HG02870 (cell line): ENCODE results near the gene CDC25B.
"Not testable (repeated sequence)": the region's sequence is repeated elsewhere in the genome, so short reads cannot be mapped to it uniquely, and the experiment has no call there.

ENCODE experiments used
- ATAC-seq: cut with Tn5 transposase; IDR thresholded peaks from one replicate; pipeline ENCODE4 v1.9.1; 2021; ENCODE audit warnings: mild to moderate bottlenecking, moderate library complexity; ENCODE audit not compliant: unreplicated experiment

Gene CDC25B

GRCh38 chr20:3821996-3822395, 25.9 kb downstream of the CDC25B start:
- ATAC-seq: no peak

GRCh38 chr20:3823881-3824280, 27.8 kb downstream of the CDC25B start:
- ATAC-seq: no peak

GRCh38 chr20:3825526-3825925, 29.4 kb downstream of the CDC25B start:
- no peak for ATAC-seq

DNA sequence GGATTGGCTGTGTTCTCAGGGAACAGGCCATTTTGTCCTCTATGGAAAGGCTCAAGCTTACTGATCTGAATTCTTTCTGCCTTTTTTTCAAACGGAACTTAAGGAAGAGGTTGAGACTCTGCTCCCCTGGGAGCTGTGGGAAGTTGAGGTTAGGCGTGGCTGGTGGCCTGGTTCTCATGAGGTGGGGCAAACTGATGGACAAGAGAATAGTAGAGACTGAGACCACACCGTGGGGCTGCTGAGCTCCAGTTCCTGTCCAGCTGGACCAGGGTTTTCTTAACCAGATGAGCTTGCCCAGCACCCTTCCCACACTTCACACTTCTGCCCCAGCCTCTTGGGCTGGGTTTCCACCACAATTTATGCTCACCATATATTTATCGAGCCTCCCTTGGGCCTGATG, 30.3 kb downstream of the CDC25B start:
- no peak for ATAC-seq

DNA sequence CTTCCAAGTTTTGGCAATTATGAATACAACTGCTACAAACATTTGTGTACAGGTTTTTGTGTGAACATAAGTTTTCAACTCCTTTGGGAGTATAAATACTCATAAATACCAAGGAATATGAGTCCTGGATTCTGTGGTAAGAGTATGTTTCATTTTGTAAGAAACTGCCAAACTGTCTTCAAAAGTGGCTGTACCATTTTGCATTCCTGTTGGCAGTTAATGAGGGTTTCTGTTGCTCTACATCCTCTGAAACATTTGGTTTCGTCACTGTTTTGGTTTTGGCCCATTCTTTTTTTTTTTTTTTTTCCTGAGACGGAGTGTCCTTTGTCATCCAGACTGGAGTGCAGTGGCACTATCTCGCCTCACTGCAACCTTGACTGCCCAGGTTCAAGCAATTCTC, 32.7 kb downstream of the CDC25B start:
- no peak for ATAC-seq

DNA sequence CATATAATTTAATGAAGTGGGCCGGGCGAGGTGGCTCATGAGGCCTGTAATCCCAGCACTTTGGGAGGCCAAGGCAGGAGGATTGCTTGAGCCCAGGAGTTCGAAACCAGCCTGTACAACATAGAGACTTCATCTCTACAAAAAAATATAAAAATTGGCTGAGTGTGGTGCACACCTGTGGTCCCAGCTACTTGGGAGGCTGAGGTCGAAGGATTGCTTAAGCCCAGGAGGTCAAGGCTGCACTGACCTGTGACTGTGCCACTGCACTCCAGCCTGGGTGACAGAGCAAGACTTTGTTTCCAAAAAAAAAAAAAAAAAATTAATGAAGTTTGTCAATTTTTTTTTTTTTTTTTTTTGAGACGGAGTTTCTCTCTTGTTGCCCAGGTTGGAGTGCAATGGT, 33.8 kb downstream of the CDC25B start:
- not testable (repeated sequence) for ATAC-seq

- no peak for ATAC-seq
Observed at GRCh38 chr20:3836132-3836531, 40.0 kb downstream of the CDC25B start.

GRCh38 chr20:3839328-3839727, 43.2 kb downstream of the CDC25B start:
- no peak for ATAC-seq

GRCh38 chr20:3840201-3840600, 44.1 kb downstream of the CDC25B start:
- not testable (repeated sequence) for ATAC-seq

DNA sequence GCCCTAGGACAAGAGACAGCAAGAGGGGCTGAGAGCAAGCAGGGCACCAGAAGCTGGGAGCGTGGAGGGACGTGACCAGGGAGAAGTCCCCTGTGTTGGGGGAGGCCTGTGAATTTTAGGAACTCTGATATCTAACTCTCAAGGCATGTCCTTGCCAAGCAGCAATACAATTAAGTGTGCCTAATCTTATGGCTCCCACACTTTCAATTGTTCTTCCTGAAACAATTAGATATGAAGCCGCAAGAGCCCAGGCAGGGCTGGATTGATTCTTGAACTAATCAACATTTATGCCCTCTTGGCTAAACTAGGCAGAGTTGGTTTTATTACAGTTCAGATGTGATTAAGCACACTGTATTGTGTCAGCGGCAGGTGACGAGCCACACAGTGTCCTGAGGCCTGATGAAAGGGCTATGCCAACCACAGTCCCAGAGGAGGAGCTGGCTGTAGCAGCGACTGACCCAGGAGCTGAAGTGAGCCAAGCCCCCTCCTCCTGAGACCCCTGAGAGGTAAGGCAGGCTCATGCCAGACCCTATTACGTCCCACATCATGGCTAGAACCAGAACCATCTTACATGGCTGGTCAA, 46.3 kb downstream of the CDC25B start:
- no peak for ATAC-seq

DNA sequence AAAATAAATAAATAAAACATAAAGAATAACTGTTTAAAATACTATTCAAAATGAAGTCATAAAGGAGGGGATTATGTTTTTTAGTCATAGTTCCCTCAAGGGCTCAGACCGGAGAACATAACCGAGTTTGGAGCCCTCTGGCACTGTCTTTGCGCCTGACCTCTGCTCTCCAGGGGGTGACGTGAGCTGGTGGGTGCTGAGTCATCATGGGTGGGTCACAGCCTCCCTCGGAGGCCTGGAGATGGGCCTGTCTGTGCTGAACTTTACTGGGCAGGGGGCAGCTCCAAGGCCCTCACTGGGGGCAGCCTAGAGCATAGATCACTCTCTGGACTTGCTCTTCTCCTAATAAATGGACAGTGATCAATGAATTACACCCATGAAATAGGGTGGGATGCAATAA, 47.4 kb downstream of the CDC25B start:
- ATAC-seq: no peak

DNA sequence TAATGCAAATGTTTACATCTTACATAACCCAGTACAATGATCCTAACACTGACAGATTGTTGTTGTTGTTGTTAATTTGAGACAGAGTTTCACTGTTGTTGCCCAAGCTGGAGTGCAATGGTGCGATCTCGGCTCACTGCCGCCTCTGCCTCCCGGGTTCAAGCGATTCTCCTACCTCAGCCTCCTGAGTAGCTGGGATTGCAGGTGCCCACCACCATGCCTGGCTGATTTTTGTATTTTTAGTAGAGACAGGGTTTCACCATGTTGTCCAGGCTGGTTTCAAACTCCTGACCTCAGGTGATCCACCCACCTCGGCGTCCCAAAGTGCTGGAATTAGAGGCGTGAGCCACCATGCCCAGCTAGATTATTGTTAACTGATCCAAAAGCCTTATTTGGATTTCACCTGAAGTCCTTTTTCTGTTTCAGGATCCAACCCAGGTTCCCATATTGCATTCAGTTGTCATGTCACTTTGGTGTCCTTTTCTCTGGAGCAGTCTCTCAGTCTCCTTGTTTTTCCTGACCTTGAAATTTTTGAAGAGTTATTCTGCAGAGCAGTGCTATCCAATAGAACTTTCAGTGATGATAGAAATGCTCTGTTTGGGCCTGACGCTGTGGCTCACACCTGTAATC, 48.0 kb downstream of the CDC25B start:
- ATAC-seq: not testable (repeated sequence)

GRCh38 chr20:3846378-3846739, 50.2 kb downstream of the CDC25B start:
- no peak for ATAC-seq

DNA sequence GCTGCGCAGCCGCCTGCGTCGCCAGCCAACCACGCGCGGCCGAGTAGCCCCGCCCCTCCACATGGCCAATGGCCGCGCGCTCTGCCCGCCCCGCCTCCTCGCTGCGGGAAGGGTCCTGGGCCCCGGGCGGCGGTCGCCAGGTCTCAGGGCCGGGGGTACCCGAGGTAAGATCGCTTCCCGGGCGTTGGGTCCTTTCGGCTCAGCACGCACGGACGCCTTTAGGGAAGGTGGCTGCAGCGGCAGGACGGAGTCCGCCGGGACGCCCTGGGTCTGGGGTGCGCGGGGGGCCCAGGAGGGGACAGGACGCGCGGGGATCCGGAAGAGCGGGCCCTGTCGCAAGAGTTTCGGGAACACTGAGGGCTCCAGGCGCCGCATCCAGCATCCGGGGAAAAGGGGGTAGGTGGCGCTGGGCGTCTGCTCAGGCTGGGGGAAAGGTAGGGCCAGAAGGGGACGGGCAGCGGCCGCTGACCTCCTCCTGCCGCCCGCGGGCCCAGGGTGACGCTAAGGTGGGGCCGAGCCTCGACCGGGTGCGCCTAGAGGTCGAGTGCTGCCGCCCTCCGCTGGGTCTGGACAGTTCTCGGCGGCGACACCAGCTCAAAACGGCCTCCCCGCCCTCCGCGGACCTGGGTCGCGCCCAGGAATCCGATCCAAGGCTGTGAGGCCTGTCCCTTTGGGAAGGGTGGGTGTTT, 50.8 kb downstream of the CDC25B start, which contains the start of gene MAVS:
Gene MAVS, plus strand, starts transcription at position 95 of the 689 bp plus-strand sequence. CDS start 7,791 bp downstream, outside the sequence.
- peak; percentile 89 for ATAC-seq

DNA sequence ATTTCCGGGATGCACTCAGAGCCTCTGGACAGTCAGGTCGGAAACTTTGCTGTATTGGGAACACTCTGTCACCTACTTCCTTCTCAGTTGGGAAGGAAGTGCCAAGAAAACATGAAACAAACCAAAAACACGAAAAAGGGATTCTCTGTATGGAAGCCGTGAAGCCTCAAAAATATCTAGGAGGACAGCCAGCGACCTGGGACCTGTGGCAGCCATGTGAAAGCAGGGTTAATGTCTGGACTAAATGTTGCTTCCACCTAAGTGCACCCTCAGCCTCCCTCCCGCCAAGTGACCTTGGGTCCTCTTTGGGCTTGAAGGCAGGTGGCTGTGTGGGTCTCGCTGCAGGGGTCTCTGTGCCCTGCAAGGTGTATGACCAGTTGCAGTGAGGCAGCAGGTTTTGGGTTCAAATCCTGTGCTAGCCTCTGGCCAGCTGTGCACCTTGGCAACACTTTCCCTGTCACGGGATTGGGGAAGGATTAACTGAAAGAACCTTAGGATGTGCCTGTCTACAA, 51.4 kb downstream of the CDC25B start:
- ATAC-seq: no peak

GRCh38 chr20:3848565-3848964, 52.5 kb downstream of the CDC25B start:
- ATAC-seq: no peak

GRCh38 chr20:3854462-3854871, 58.4 kb downstream of the CDC25B start:
- no peak for ATAC-seq
